H1 (cell line): Measurements from ENCODE around the gene C3orf18. TPM values are rescaled to one million over a fixed set of nuclear protein-coding genes. Genes with fewer than 3 reads are reported as not detected.

ENCODE experiments used
- CTCF ChIP-seq, 3 experiments: IDR thresholded peaks; 1 replicate in 2 of 3; 2 replicates in 1 of 3; pipeline versions ENCODE4 v1.5.1 to v1.6.1; 2011; ENCODE audit warnings: low read length in 3 of 3, mild to moderate bottlenecking in 3 of 3, inconsistent platforms in 2 of 3, low read depth in 1 of 3, moderate library complexity in 1 of 3; ENCODE audit not compliant: insufficient read depth in 1 of 3; ENCODE audit errors: control extremely low read depth in 1 of 3
- polyA plus RNA-seq, 7 experiments: library from polyadenylated mRNA; depleted of rRNA in 3 of 7; stranded (reverse) in 5 of 7; unstranded in 2 of 7; fragments of >200 nt in 5 of 7; fragments of 200-250 nt in 2 of 7; gene quantifications; 1 replicate in 5 of 7; 2 replicates in 1 of 7; 4 replicates in 1 of 7; pipeline versions ENCODE4 v1.2.1 to v1.2.3, GENCODE V29; 2011 to 2013; ENCODE audit warnings: missing spikeins in 2 of 7, mixed read lengths in 2 of 7
- total RNA-seq: library from RNA; stranded (reverse); fragmentation: NEBNext Ultra II Directional; extraction: Animal tissue kit (Norgen Biotek cat#: 25700); gene quantifications from 2 replicates; pipeline ENCODE4 v1.2.1, GENCODE V29; 2021

C3orf18 gene
- total and polyA plus RNA-seq, 2 of the 8 experiments (the other 6 are each of a cell fraction or from before 2014, with no cell fraction given), result 7.5 to 15.0 TPM

DNA sequence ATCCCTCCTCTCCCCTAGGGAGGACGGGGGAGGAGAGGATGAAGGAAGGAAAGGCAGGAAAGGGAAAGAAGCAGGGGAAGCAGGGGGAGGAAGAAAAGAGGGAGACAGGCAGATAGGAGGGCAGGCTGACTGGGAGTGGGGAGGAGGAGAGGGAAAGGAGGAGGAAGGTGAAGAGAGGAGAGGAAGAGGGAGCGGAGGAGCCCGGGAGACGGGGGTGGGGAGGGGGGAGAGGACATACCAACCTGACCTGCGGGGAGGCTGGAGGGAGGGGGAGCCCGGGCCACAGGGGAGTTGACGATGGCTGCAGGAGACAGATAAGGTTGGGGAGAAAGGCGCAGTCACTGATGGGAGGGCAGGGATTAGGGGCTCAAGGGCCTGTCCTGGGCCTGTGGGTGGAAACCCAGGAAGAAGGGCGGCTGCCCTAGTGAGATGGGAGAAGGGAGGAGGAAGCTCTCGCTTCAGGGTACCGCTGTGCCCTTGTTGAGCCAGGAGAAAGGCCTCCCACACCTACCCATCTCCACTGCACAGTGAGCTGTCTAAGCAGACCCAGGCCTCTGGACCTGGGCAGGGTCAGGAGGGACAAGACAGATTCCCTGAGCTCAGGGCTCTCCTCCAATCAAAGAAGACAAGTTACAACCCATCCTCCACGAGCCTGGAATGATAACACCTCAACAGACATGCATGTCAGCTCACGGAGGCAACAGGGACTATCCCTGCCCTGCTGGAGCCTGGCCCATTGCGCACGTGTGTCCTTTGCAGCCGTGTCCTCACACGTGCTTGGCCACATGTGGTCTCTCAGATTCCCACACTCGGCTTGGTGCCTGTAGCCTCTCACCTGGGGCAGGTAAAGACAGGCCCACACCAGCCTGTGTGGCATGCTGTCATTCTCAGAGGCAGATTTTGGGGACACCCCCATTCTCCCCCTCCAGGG lies 27.9 kb downstream of the C3orf18 start (continued):
- TF ChIP-seq CTCF (IDR thresholded peaks at IDR 0.05; ENCODE audit: control extremely low read depth in 1 of 3, insufficient read depth in 1 of 3, low read depth in 1 of 3, low read length in 3 of 3), result no peak
- TF ChIP-seq, all 59 proteins: peak for 2
